Bronchial epithelial cell (primary cell): ENCODE measurements around the gene SLC25A25. TPM values are rescaled to one million over a fixed set of nuclear protein-coding genes. Genes with fewer than 3 reads are reported as not detected.

Experiments used
- DNase-seq: peaks from one replicate; pipeline ENCODE4 v3.0.0-alpha.2; 2010; ENCODE audit warnings: low read depth
- FAIRE-seq: peaks from 2 replicates; lab custom pipeline; 2011; peaks lifted over from hg19 to GRCh38; lab: Jason Lieb, UNC
- H3K27me3 ChIP-seq: 2 replicates; pipeline ENCODE4 v1.5.1; 2011; ENCODE audit warnings: low read length; ENCODE audit not compliant: control insufficient read depth, insufficient read depth
- H3K36me3 ChIP-seq: 2 replicates; pipeline ENCODE4 v1.5.1; 2011; ENCODE audit warnings: low read length; ENCODE audit not compliant: control insufficient read depth, insufficient read depth
- H3K4me3 ChIP-seq: 2 replicates; pipeline ENCODE4 v1.5.1; 2011; ENCODE audit warnings: mild to moderate bottlenecking, low read depth, low read length, control low read depth
- total RNA-seq: library from RNA; depleted of rRNA; stranded (reverse); fragments of >200 nt; gene quantifications from 2 replicates; pipeline ENCODE4 v1.2.1, GENCODE V29; 2014
- TF ChIP-seq, protein P1 (sequence below): IDR thresholded peaks from 2 replicates; pipeline ENCODE4 v1.5.1; 2011; ENCODE audit warnings: mild to moderate bottlenecking, moderate library complexity, low read length, control low read depth, inconsistent platforms; ENCODE audit not compliant: insufficient read depth, severe bottlenecking

Gene SLC25A25
- total RNA-seq, 1 donor from 2014 or later: 12.6 TPM

DNA sequence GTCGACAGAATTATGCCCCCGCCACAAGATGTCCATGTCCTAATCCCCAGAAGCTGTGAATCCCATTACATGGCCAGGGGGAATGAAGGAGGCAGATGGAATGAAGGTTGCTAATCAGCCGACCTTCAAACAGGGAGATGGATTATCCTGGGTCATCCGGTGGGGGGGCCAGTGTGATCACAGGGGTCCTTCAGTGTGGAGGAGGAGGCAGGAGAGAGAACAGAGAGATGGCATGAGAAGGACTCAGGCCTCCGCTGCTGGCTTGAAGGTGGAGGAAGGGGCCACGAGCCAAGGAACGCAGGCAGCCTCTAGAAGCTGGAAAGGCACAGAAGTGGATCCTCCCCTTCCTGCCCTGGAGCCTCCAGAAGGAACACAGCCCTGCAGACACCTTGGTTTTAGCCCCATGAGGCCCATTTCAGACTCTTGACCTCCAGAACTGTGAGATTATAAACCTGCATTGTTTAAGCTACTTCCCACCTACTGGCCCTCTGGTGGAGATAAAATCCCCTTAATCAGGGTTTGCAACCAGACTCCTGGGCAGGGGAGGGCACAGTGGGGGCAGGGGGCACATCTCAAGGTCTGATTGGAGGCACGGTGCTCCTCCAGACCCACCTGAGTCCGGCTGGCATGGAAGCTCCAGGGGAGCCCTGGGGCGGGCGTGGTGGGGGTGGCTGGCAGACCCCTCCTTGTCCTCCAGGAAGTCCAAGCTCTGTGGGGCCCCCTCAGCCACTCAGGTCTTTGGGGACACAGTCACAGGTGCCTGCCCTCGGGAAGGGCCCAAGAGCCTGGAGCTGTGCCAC, 45.7 kb downstream of the SLC25A25 start:
- Histone ChIP-seq H3K36me3 (no peaks in the 10 kb centered on the region), H3K27me3 (no peaks in the 10 kb centered on the region), H3K4me3 (no peak overlapping the region)
- no peak for FAIRE-seq
- TF ChIP-seq, protein P1, sequence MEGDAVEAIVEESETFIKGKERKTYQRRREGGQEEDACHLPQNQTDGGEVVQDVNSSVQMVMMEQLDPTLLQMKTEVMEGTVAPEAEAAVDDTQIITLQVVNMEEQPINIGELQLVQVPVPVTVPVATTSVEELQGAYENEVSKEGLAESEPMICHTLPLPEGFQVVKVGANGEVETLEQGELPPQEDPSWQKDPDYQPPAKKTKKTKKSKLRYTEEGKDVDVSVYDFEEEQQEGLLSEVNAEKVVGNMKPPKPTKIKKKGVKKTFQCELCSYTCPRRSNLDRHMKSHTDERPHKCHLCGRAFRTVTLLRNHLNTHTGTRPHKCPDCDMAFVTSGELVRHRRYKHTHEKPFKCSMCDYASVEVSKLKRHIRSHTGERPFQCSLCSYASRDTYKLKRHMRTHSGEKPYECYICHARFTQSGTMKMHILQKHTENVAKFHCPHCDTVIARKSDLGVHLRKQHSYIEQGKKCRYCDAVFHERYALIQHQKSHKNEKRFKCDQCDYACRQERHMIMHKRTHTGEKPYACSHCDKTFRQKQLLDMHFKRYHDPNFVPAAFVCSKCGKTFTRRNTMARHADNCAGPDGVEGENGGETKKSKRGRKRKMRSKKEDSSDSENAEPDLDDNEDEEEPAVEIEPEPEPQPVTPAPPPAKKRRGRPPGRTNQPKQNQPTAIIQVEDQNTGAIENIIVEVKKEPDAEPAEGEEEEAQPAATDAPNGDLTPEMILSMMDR: no peak
- no peak for DNase-seq

DNA sequence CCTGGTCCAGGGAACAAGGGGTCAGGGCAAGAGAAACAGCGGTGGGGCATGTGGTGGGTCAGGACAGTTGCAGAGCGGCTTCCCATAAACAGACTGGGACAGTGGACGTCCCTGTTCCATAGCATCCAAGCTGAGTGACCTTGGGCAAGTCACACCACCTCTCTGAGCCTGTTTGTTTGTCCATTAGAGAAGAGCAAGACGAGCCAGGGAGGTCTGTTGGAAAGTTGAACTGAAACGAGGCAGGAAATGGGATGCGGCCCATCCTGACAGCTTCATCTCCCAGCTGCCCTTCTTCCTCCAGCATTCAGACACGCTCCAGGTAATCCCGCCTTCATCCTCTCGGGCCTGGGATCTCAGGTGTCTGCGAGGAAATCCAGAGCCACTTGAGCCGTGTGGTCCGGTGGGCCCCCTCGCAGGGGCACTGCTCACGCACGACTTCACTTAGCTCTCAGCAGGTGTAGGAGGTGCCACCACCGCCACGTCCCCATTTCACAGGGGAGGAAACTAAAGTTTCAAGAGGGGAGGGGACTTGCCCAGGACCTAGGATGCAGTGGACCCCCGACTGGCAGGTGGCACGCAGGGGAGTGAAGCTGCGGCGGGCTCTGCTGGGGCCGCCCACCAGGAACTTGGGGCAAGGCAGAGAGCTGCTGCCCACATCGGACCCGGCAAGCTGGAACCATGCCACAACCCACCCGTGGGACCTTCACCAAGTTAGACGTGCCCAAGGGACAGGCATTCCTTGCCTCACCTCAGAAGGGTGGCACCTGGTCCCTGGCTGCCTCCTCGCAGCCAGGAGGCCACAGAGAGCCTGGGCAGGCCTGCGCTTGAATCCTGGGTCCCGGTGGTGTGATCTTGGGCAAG, 46.5 kb downstream of the SLC25A25 start:
- no peak for FAIRE-seq
- H3K36me3 ChIP-seq: no peaks in the 10 kb centered on the region
- no peaks in the 10 kb centered on the region for H3K27me3 ChIP-seq
- no peak overlapping the region for H3K4me3 ChIP-seq
- TF ChIP-seq, protein P1: no peak
- DNase-seq: no peak

- H3K27me3 ChIP-seq: no peaks in the 10 kb centered on the region
- no peak for DNase-seq
- H3K4me3 ChIP-seq: no peak overlapping the region
- no peak for FAIRE-seq
- H3K36me3 ChIP-seq: peaks cover 2% of the 10 kb centered on the region
- TF ChIP-seq, protein P1: no peak
These were observed 47.4 kb downstream of the SLC25A25 start for GRCh38 chr9:128115187-128116103.

DNA sequence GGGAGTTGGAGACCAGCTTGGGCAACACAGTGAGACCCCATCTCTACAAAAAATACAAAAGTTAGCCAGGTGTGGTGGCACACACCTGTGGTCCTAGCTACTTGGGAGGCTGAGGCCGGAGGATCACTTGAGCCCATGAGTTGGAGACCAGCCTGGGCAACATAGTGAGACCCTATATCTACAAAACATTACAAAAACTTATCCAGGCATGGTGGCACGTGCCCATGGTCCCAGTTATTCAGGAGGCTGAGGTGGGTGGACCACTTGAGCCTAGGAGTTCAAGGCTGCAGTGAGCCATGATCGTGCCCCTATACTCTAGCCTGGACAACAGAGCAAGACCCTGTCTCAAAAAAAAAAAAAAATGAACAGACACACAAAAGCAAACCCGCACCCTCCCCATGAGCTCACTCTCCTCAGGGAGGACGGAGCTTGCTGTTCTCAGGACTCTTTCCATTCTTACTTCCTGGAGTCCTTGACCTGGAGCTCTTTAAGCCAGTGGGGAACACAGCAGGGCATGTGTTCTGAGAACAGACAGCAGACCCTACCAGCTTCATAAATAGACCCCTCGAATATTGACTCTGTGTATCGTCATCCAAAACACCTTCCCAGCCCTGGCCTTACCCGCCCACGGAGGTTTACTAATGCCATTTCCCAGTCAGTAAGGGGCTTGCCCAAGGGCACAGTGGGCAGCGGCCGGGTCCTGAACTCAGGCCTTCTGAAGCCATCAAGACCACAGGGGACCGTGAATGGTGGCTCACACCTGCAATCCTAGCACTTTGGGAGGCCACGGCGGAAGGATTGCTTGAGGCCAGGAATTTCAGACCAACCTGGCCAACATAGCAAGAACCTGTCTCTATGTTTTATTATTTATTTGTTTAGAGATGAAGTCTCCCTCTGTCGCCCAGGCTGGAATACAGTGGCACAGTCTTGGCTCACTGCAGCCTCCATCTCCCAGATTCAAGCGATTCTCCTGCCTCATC, 48.4 kb downstream of the SLC25A25 start:
- no peak for FAIRE-seq
- H3K36me3 ChIP-seq: peaks cover 7% of the 10 kb centered on the region
- TF ChIP-seq, protein P1: no peak
- no peak overlapping the region for H3K4me3 ChIP-seq
- H3K27me3 ChIP-seq: no peaks in the 10 kb centered on the region
- DNase-seq: no peak
